ENCODE measurements around the gene NDUFAF2. TPM values are rescaled to one million over a fixed set of nuclear protein-coding genes. Genes with fewer than 3 reads are reported as not detected.
A peak's percentile ranks its signal among the peaks of the same experiment; 100 is the strongest.
"Not testable (repeated sequence)": the region's sequence is repeated elsewhere in the genome, so short reads cannot be mapped to it uniquely, and the experiment has no call there.

NDUFAF2 gene
- total RNA-seq, 1 experiment from 2014 or later, result 66.6 TPM

DNA sequence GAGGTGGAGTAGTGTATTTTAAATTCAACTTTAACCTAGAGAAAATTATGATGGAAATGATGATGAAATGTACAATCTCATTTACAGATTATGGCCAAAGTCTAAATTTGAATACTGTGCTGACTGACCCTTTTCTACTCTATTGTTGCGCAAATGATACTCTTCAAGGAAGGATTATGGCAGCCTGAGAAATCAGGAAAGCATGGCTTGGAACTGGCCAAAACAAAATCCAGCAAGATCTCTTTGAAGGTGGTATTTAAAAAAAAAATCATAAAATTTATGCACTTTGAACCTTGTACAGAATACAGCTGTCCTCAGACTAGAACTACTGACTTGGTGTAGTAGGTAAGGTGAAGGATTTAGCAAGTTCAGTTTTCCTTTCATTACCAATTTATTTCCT is 105.3 kb downstream of the NDUFAF2 start:
- DNase-seq (ENCODE audit: low read depth), result no peak

- peak; percentile 72 for DNase-seq (ENCODE audit: low read depth)
These were observed 106.3 kb downstream of the NDUFAF2 start for GRCh38 chr5:61051267-61051666.

DNA sequence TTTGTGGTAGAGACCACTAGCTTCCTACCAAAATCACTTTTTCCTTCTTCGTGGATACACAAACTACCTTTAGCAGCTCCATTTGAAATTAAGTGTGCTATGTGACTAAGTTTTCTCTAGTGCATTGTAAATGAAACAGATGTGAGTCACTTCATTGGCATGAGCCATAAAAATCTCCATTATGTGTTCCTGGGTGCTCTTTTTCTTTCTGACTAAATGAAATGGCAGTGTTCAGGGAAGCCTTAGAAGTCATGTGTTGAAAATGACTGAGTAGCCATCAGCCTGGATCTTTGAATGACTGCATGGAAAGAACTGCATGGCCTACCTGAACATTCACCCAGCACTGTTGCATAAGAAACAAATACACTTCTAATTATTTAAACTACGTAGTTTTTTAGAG is 107.9 kb downstream of the NDUFAF2 start:
- peak; percentile 82 for DNase-seq (ENCODE audit: low read depth)

DNA sequence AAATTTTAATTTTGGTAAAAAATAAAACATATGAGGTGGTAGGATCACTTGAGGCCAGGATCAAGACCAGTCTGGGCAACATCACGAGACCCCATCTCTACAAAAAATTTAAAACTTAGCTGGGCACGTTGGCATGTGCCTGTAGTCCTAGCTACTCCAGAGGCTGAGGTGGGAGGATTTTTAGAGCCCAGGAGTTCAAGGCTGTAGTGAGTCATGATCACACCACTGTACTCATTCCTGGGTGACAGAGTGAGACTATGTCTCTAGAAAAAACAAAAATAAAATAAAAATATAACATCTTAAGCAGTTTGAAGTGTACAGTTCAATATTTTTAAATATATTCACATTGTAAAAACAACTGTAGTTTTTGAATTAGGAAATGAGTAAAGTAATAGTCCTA is 108.9 kb downstream of the NDUFAF2 start:
- DNase-seq (ENCODE audit: low read depth), result peak; percentile 17

- DNase-seq (ENCODE audit: low read depth), result peak; percentile 30
These were observed 110.5 kb downstream of the NDUFAF2 start for GRCh38 chr5:61055434-61056006.

DNA sequence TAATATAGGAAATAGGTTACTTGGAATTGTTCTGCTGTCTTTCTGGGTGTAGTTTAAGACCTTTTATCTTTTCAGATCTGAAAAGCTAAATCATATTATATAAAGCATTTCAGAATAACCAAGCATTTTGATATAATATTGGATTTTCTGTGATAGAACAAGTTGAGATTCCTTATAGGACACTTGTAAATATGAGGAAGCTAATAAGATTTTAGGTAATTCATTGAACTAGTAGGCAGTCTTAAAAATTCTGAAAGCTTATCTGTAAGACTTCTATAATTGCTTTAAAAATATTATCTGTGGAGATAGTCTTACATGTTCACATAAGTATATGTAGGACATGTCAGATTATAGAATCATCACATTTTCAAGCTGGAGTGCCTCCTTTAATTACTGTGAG is 114.5 kb downstream of the NDUFAF2 start:
- no peak for DNase-seq (ENCODE audit: low read depth)

DNA sequence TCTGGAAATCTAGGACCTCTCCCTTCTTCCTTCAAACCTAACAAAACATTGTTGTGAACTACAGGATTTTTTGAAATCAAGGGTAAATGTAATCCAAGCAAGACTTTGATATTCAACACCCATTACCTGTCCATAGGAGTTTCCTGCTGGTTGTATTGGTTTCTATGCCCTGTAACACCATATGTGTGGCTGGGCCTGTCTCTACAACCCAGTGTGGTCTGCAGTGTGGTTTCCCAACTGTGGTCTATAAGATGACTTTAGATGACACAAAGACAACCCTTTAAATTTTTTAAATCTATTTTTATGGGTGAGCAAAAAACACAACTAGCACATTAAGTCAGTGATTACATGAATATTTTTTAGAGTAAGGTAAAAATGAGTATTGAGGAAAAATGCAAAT is 124.1 kb downstream of the NDUFAF2 start:
- no peak for DNase-seq (ENCODE audit: low read depth)

DNA sequence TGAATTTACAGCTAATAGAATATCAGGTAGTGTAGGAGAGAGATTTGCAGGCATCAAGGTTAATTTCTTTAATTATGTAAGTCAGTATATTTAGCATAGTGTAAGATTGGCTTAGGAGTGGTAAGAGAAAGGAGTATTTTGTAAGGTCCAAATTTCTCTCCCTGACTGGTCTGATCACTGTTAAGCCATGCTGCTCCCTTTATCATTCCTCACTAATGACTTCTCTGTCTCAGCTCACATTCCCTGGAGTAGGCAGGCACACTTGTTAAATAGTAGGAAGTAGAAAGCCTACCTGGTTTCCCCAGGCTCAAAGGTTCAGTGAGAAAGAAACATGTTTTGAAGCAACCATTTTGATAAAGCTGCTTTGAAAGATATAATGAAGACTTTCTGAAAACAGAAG is 126.5 kb downstream of the NDUFAF2 start:
- no peak for DNase-seq (ENCODE audit: low read depth)

DNA sequence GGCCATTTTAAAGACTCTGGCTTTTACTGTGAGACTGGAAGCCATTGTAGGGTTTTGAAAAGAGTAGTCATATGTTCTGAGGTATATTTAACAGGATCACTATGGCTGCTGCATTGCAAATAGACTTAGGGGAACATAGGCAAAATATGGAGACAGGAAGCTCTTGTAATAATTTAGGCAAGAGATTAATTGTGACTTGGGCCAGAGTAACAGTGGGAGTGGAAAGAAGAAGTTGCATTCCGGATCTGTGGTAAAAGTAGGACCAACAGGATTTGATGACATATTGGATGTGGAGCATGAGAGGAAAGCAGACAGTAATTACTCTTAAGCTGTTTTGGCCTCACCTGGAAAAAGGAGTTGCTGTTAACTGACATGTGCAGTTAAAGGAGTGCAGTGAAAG is 131.6 kb downstream of the NDUFAF2 start:
- no peak for DNase-seq (ENCODE audit: low read depth)

GRCh38 chr5:61081741-61082140 is 136.7 kb downstream of the NDUFAF2 start:
- no peak for DNase-seq (ENCODE audit: low read depth)

GRCh38 chr5:61082516-61083280 is 137.7 kb downstream of the NDUFAF2 start:
- DNase-seq (ENCODE audit: low read depth), result no peak

DNA sequence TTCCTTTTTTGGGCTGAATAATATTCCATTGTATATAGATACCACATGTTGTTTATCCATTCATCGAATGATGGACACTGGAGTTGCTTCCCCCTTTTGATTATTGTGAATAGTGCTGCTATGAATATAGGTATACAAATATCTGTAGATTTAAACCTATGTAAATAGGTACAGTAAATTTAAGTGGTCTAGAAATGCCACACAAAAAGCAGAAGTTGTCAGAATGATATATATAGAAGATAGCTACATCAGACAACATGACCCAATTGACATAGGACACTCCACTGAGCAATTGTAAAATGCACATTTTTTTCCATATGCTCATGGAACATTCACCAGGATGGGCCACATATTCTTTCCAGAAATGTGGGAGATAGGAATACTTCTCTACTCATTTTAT is 139.7 kb downstream of the NDUFAF2 start:
- no peak for DNase-seq (ENCODE audit: low read depth)

- DNase-seq (ENCODE audit: low read depth), result no peak
These were observed 140.9 kb downstream of the NDUFAF2 start for GRCh38 chr5:61085885-61086284.

GRCh38 chr5:61087921-61088320 is 142.9 kb downstream of the NDUFAF2 start:
- DNase-seq (ENCODE audit: low read depth), result no peak

- no peak for DNase-seq (ENCODE audit: low read depth)
These were observed 144.3 kb downstream of the NDUFAF2 start for GRCh38 chr5:61089351-61089750.

DNA sequence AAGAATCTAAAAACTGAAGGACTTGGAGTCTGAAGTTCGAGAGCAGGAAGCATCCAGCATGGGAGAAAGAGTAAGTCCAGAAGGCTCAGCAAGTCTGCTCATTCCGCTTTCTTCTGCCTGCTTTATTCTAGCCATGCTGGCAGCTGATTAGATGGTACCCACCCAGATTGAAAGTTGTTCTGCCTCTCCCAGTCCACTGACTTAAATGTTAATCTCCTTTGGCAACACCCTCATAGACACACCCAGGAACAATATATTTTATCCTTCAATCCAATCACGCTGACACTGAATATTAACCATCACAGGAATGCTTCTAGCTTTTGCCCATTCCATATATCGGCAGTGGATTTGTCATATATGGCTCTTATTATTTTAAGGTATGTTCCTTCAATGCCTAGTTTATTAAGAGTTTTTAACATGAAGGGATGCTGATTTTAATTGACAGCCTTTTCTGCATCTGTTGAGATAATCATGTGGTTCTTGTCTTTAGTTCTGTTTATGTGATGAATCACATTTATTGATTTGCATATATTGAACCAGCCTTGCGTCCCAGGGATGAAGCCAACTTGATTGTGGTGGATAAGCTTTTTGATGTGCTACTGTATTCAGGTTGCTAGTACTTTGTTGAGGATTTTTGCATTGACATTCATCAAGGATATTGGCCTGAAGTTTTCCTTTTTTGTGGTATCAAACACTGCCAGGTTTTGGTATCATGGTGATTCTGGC is 148.2 kb downstream of the NDUFAF2 start:
- DNase-seq (ENCODE audit: low read depth), result not testable (repeated sequence)

GRCh38 chr5:61097465-61097864 is 152.5 kb downstream of the NDUFAF2 start:
- no peak for DNase-seq (ENCODE audit: low read depth)

DNA sequence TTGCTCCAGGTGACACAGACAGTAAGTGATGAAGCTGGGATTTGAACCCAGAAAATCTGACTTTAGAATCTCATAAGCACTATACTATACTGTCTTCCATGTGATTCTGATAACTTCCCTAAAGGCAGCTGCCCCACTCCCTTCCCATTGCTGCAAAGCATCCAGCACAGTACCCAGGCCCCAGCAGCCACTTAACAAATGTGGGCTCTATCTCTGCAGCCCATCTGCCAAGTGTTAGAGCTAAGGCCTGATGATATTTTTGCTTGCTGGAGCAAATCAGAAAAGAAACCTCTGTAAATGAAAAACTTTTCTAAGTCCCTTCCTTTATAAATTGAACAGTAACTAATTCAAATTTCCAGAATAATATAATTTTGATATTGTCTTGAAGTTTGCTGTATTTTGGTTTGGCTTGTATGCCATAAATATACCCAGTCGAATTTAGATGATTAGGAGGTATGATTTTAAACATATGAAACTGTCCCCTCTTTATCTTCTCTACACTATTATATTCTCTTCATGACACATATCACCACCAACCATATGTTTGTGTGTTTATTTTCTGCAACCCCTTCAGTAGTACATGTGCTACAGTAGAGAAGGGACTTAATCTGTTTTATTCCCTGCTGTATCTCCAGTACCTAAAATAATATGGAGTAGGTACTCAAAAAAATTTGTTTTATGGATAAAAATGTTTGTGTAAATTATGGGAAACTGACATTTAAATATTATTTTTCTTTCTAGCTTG is 153.4 kb downstream of the NDUFAF2 start:
- DNase-seq (ENCODE audit: low read depth), result no peak

DNA sequence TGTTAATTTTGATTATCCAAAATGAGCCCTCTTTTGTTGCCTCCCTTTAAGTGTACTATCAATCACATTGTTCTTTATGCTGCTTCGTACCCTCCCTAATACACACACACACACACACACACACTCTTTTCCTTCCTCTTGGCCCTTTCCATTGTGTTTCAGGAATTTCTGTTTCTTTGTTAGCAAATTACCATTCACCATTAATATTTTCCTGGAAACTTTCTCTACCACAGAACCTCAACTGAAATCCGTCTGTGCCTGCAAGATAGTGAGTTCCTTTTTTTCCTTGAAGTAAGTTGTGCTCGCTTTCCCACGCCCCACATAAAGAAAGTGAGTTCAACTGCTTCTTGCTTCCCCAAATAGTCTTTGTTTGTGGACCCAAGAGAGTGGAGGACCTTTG is 155.4 kb downstream of the NDUFAF2 start:
- DNase-seq (ENCODE audit: low read depth), result no peak

DNA sequence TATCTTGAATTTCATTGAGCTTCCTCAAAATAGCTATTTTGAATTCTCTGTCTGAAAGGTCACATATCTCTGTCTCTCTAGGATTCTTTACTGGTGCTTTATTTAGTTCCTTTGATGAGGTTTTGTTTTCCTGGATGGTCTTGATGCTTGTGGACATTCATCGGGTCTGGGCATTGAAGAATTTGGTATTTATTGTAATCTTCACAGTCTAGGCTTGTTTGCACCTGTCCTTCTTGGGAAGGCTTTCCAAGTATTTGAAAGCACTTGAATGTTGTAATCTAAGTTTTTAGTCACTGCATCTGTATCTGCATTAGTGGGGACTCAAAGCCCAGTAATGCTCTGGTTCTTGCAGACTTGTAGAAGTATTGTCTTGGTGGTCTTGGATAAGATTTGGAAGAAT is 169.4 kb downstream of the NDUFAF2 start:
- no peak for DNase-seq (ENCODE audit: low read depth)

GRCh38 chr5:61115968-61116367 is 171.0 kb downstream of the NDUFAF2 start:
- no peak for DNase-seq (ENCODE audit: low read depth)

- no peak for DNase-seq (ENCODE audit: low read depth)
These were observed 174.1 kb downstream of the NDUFAF2 start for GRCh38 chr5:61119066-61119465.
